Measurements from ENCODE around the gene ABTB2.

GRCh38 chr11:34225091-34225490 lies 132.7 kb downstream of the ABTB2 start:
- TF ChIP-seq POLR2A (IDR thresholded peaks at IDR 0.05; ENCODE audit: low read length) (no peak), GATA1 (IDR thresholded peaks at IDR 0.05; ENCODE audit: low read depth, low read length) (no peak)
